Astrocyte of the cerebellum (primary cell): ENCODE measurements around the gene KCNB1.
A peak's percentile ranks its signal among the peaks of the same experiment; 100 is the strongest.

Source experiments
- DNase-seq: peaks from one replicate; pipeline ENCODE4 v3.0.0-alpha.2; 2011; ENCODE audit warnings: low read depth
- H3K4me3 ChIP-seq: 2 replicates; pipeline ENCODE4 v1.5.1; 2011; ENCODE audit warnings: mild to moderate bottlenecking, low read depth, low read length, moderate library complexity
- CTCF ChIP-seq: IDR thresholded peaks from 2 replicates; pipeline ENCODE4 v1.5.1; 2012; ENCODE audit warnings: low read length, low read depth, moderate library complexity, mild to moderate bottlenecking; ENCODE audit errors: missing control alignments
- in situ Hi-C: cut with HindIII; loops from 2 replicates; pipeline ENCODE4 v1.10.0; 2017; ENCODE audit warnings: low sequenced_read_pairs

The KCNB1 gene

GRCh38 chr20:49397525-49397924, 84.9 kb downstream of the KCNB1 start:
- no peak for TF ChIP-seq CTCF
- H3K4me3 ChIP-seq, result no peak overlapping the region
- in situ Hi-C loops, result no loop called here
- no peak for DNase-seq

- H3K4me3 ChIP-seq, result no peak overlapping the region
- in situ Hi-C loops, result no loop called here
- no peak for DNase-seq
- TF ChIP-seq CTCF, result peak; percentile 23
Measured at GRCh38 chr20:49396230-49396629, 86.2 kb downstream of the KCNB1 start.

- no peak overlapping the region for H3K4me3 ChIP-seq
- in situ Hi-C loops, result no loop called here
- DNase-seq, result no peak
- TF ChIP-seq CTCF, result no peak
Measured at GRCh38 chr20:49395659-49396058, 86.8 kb downstream of the KCNB1 start.

GRCh38 chr20:49395183-49395582, 87.3 kb downstream of the KCNB1 start:
- TF ChIP-seq CTCF, result no peak
- in situ Hi-C loops, result no loop called here
- H3K4me3 ChIP-seq, result no peak overlapping the region
- DNase-seq, result no peak

GRCh38 chr20:49394757-49395156, 87.7 kb downstream of the KCNB1 start:
- no peak for TF ChIP-seq CTCF

GRCh38 chr20:49394264-49394663, 88.2 kb downstream of the KCNB1 start:
- no peak for TF ChIP-seq CTCF
- in situ Hi-C loops, result no loop called here
- no peak overlapping the region for H3K4me3 ChIP-seq
- no peak for DNase-seq

More at GRCh38 chr20:49394757-49395156, 87.7 kb downstream of the KCNB1 start:
- no peak overlapping the region for H3K4me3 ChIP-seq
- DNase-seq, result no peak
- in situ Hi-C loops, result no loop called here

GRCh38 chr20:49393803-49394202, 88.7 kb downstream of the KCNB1 start:
- TF ChIP-seq CTCF, result no peak
- DNase-seq, result no peak
- in situ Hi-C loops, result no loop called here
- no peak overlapping the region for H3K4me3 ChIP-seq
